ENCODE data around the gene CASKIN1. TPM values are rescaled to one million over a fixed set of nuclear protein-coding genes. Genes with fewer than 3 reads are reported as not detected.

Gene CASKIN1
- total and polyA plus RNA-seq, 2 of the 8 experiments (the other 6 are each of a cell fraction or from before 2014, with no cell fraction given): 1.2 to 6.4 TPM

DNA sequence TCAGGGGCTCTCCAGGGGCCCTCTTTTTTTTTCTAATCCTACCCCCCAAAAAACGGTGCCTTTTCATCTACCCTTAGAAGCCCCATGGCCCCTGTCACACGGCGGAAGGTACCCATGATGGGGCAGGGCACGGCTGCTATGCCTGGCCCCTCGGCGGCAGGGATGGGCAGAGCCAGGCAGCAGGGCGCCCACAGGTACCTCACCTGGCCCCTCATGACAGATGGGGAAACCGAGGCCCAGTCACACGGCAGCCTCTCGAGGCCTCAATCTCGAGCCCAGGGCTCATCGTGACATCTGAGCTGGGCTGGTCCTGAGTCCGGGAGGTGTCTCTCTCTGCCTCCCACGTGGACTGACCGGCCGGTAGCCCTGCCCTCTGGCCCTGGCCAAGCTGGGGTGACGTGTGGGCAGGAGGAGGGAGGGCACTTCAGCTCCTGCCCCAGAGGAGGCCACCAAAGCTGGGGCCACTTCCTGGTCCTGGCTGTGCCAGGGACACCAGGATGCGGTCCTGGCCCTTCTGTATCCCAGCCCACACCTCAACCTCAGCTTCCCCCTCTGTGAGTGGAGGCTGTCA, 29.3 kb downstream of the CASKIN1 start:
- Histone ChIP-seq H4K5ac (ENCODE audit: insufficient read length, low read depth, low read length) (no peak overlapping the region), H2AK5ac (ENCODE audit: low read depth, low read length) (no peak overlapping the region), H2BK12ac (ENCODE audit: low read depth, low read length) (no peak overlapping the region), H3K4me1 (replicated peaks in 1 of 4; ENCODE audit: control insufficient read depth in 3 of 4, insufficient read depth in 4 of 4, low read length in 3 of 4) (no peaks in the 10 kb centered on the region; a peak in 1 of 7 replicates), H4K20me1 (replicated peaks in 1 of 2; ENCODE audit: control insufficient read depth in 1 of 2, insufficient read depth in 2 of 2, low read length in 2 of 2) (peaks cover 6 to 29% of the 10 kb centered on the region in 2 experiments), H3K9me3 (ENCODE audit: insufficient read depth in 2 of 2, low read depth in 1 of 2, low read length in 1 of 2) (peaks cover 0 to 17% of the 10 kb centered on the region in 2 experiments; a peak in 1 of 4 replicates), H4K8ac (ENCODE audit: extremely low read depth, insufficient read depth, low read length) (no peak overlapping the region), H2BK20ac (ENCODE audit: low read length) (no peak overlapping the region), H3K79me2 (ENCODE audit: control insufficient read depth in 1 of 2, insufficient read depth in 2 of 2, low read length in 2 of 2) (peaks cover 6 to 26% of the 10 kb centered on the region in 2 experiments; a peak in 3 of 4 replicates), H3K36me3 (ENCODE audit: control insufficient read depth in 2 of 4, insufficient read depth in 4 of 4, low read length in 3 of 4) (peaks cover 15 to 37% (median 28%) of the 10 kb centered on the region in 4 experiments; a peak in 7 of 8 replicates), H3K4me3 (ENCODE audit: extremely low read depth in 1 of 4, insufficient read depth in 2 of 4, low read depth in 3 of 4, low read length in 4 of 4) (no peak overlapping the region), H3K27ac (ENCODE audit: low read depth, low read length) (no peak overlapping the region), H2BK120ac (replicated peaks; ENCODE audit: low read depth, low read length) (no peak overlapping the region), H3K14ac (ENCODE audit: insufficient read length) (no peak overlapping the region), H2BK15ac (ENCODE audit: low read length) (no peak overlapping the region), H2BK5ac (ENCODE audit: low read depth, low read length) (no peak overlapping the region), H2AFZ (ENCODE audit: low read length) (no peak overlapping the region), H3K79me1 (ENCODE audit: low read depth, low read length) (peaks cover 8% of the 10 kb centered on the region; the same call in 1 of the 2 replicates), H3K18ac (ENCODE audit: extremely low read depth, low read length) (no peak overlapping the region), H3K23me2 (ENCODE audit: low read depth, low read length) (no peaks in the 10 kb centered on the region), H3K9ac (replicated peaks in 1 of 4; ENCODE audit: extremely low read depth in 1 of 4, low read depth in 3 of 4, low read length in 3 of 4) (no peak overlapping the region), H3K23ac (ENCODE audit: insufficient read length) (no peak overlapping the region), H3K56ac (replicated peaks; ENCODE audit: insufficient read length, low read depth, low read length) (no peak overlapping the region), H3K4ac (replicated peaks; ENCODE audit: insufficient read length, low read depth, low read length) (no peak overlapping the region), H3K4me2 (ENCODE audit: insufficient read depth in 1 of 2, low read depth in 2 of 2, low read length in 2 of 2) (no peak overlapping the region), H3K27me3 (replicated peaks in 1 of 4; ENCODE audit: control insufficient read depth in 3 of 4, extremely low read depth in 1 of 4, insufficient read depth in 3 of 4, low read length in 3 of 4) (no peaks in the 10 kb centered on the region), H4K91ac (replicated peaks; ENCODE audit: insufficient read length, low read length) (no peak overlapping the region)
- FAIRE-seq (no peak), DNase-seq (ENCODE audit: low read depth in 1 of 2, low spot score in 2 of 2) (no peak)
- POLR2A ChIA-PET (ENCODE audit: partially characterized antibody): interaction anchor here (0.7 to 13.5 kb wide), 11 partner anchors 10 to 1531 kb away, joined by 3 to 312 read pairs (median 4); partner anchors contain the start of genes METTL26, PGP, RAB26 and TRAF7
- CTCF ChIA-PET (ENCODE audit: partially characterized antibody): interaction anchor here (1.2 to 1.4 kb wide), 2 partner anchors 10 to 14 kb away, joined by 3 read pairs; no protein-coding TSS in a partner anchor
- 91% methylated on average over 17 of the region's 18 CpGs; no CpG with 5 or more reads in 1 of the 2 experiments for WGBS, 2 experiments (ENCODE audit: extremely low coverage in 1 of 2, insufficient coverage in 1 of 2, insufficient read length in 1 of 2, insufficient replicate concordance in 2 of 2, low coverage in 1 of 2, low lambda C conversion rate in 2 of 2, missing lambda C conversion rate in 1 of 2)
- TF ChIP-seq RBBP5 (IDR thresholded peaks at IDR 0.05; ENCODE audit: borderline replicate concordance, low read depth, low read length): no peak
- no peak for TF ChIP-seq CBX8 (IDR thresholded peaks at IDR 0.05; ENCODE audit: borderline replicate concordance, low read depth, low read length)
- no peak for TF ChIP-seq MAFK (IDR thresholded peaks at IDR 0.05; ENCODE audit: low read depth, low read length)
- no peak for TF ChIP-seq BRCA1 (IDR thresholded peaks at IDR 0.05; ENCODE audit: low read depth, low read length)
- no peak for TF ChIP-seq CBX5 (IDR thresholded peaks at IDR 0.05; ENCODE audit: low read depth, low read length)
- TF ChIP-seq SRF (IDR thresholded peaks at IDR 0.05; ENCODE audit: low read depth, low read length): no peak
- no peak for TF ChIP-seq BCL11A (IDR thresholded peaks at IDR 0.05; ENCODE audit: low read depth in 2 of 2, low read length in 2 of 2)
- no peak for TF ChIP-seq SUZ12 (IDR thresholded peaks at IDR 0.05; ENCODE audit: low read length)
- TF ChIP-seq SP4 (IDR thresholded peaks at IDR 0.05; ENCODE audit: low read length): no peak
- no peak for TF ChIP-seq KDM4A (IDR thresholded peaks at IDR 0.05; ENCODE audit: low read depth, low read length, severe bottlenecking)
- no peak for TF ChIP-seq TCF12 (IDR thresholded peaks at IDR 0.05; ENCODE audit: low read depth, low read length)
- no peak for TF ChIP-seq RXRA (IDR thresholded peaks at IDR 0.05; ENCODE audit: insufficient read depth, low read depth, low read length)
- TF ChIP-seq HDAC2 (IDR thresholded peaks at IDR 0.05; ENCODE audit: borderline replicate concordance in 1 of 2, low read depth in 2 of 2, low read length in 2 of 2): no peak

Measured in H1 (cell line).